VCaP (cell line): ENCODE results near the gene ISM1.

ENCODE experiments used
- H3K27ac ChIP-seq: fragments of 450-650 bp; 2 replicates; pipeline ENCODE4 v1.5.1; 2017
- TF ChIP-seq, protein P1 (sequence below): fragments of 450-650 bp; conservative IDR thresholded peaks from 2 replicates; pipeline ENCODE4 v1.5.1; 2017; ENCODE audit warnings: mild to moderate bottlenecking, moderate library complexity

The ISM1 gene

DNA sequence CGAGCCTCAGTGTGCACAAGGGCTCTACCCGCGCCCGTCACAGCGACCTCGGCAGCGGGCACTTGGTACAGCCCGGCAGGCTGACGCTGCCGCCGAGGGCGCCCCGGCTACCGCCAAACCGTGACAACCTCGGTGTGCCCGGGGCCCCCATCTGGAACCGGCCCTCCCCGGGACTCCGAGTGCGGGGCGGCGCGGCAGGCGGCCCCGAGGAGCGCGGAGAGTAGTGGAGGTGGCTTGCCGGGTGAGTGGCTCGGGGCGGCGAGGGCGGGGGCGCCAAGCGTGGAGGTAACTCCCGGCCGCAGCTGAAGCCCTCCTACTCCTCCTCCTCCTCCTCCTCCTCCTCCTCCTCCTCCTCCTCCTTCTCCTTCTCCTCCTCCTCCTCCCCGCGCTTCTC lies at the start of gene ISM1:
ISM1 (plus strand) TSS at position 371 of the 394 bp plus-strand sequence. CDS start 503 bp downstream, outside the sequence.
- TF ChIP-seq, protein P1, sequence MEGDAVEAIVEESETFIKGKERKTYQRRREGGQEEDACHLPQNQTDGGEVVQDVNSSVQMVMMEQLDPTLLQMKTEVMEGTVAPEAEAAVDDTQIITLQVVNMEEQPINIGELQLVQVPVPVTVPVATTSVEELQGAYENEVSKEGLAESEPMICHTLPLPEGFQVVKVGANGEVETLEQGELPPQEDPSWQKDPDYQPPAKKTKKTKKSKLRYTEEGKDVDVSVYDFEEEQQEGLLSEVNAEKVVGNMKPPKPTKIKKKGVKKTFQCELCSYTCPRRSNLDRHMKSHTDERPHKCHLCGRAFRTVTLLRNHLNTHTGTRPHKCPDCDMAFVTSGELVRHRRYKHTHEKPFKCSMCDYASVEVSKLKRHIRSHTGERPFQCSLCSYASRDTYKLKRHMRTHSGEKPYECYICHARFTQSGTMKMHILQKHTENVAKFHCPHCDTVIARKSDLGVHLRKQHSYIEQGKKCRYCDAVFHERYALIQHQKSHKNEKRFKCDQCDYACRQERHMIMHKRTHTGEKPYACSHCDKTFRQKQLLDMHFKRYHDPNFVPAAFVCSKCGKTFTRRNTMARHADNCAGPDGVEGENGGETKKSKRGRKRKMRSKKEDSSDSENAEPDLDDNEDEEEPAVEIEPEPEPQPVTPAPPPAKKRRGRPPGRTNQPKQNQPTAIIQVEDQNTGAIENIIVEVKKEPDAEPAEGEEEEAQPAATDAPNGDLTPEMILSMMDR, result no peak
- H3K27ac ChIP-seq, result no peak within 1 kb of the TSS

DNA sequence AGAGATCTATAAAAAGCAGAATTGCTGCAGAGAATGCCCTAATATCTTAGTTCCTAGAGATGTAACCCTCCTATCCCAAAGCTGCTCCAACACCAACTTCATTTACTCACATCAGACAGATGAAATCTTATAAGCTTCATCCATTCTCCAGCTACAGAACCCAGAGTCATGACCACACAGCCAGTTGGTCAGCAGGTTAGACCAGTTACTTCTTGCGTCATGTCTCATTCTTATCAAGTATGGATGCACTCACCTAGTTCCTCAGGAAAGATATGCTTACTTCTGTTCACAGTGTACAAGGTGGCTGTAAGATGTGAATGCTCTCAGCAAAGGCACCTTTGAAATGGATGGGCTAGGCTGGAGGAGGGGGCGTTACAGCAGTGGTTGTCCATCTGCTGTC lies 47.9 kb upstream of the ISM1 start:
- TF ChIP-seq, protein P1, result no peak
- no peak overlapping the region for H3K27ac ChIP-seq

DNA sequence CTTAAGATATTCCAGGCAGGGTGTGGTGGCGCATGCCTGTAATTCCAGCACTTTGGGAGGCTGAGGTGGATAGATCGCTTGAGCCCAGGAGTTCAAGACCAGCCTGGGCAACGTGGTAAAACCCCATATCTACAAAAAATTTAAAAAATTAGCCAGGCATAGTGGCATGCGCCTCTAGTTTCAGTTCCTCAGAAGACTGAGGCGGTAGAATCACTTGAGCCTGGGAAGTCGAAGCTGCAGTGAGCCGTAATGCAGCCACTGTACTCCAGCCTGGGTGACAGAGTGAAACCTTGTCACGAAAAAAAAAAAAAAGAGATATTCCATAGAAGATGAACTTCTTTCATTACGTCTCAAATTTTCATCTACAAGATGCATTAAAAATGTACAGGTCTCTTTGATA lies 46.7 kb upstream of the ISM1 start:
- no peak overlapping the region for H3K27ac ChIP-seq
- TF ChIP-seq, protein P1, result no peak

DNA sequence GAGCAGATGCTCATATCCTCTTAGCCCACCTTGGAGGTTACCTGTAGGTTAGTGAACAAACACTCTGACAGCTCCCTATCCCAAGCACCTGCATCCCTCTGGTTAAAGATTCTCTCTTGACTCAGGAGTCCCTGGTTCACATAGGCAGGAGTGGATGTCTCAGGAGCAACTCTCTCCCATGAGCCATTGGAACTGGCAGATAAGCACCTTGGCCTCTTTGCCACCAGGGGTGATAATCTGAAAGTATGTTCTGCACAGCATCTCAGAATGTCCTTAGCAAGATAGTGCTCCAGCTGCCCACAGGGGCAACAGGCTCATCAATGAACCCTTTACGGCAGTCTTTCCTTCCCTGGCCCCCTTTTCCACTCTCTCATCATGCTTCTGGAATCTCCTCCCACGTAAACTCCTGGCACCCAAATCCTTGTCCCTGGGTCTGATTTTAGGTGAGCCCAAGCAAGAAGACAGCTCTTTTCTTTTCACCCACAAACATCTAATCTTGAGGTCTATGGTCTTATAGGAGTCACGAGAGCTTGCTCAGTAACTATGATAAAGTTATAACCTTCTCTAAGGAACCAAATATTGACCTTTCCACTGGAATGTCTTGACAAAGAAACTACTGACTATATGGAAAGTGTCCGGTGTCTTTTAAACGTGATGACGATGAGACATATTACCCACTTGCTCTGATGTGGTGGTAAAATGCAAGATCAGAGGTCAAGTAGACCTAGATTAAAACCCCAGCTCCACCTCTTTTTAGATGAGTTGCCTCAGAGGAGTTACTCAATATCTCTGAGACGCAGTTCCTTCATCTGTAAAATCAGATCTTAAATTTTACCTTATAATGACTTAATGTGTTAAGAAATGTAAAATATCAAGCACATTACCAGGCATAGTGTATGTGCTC lies 39.8 kb upstream of the ISM1 start:
- TF ChIP-seq, protein P1, result no peak

DNA sequence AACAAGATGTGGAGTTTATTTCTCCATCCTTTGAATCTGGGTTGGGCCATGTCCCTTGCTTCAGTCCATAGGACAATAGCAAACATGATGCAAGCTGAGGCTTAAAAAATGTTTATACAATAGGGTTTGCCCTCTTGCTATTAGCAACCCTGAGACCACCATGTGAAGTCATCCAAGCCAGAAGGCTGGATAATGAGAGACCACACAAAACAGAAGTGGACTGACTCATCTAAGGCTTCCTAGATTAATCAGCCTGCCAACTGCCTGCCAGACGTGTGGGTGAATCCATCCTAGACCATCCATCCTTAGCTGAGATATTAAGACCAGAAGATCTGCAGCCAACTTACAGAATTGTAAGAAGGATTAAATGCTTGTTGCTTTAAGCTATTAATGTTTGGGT lies 38.1 kb upstream of the ISM1 start:
- TF ChIP-seq, protein P1, result no peak
- H3K27ac ChIP-seq, result no peak overlapping the region

More for the DNA sequence above, 39.8 kb upstream of the ISM1 start:
- H3K27ac ChIP-seq, result no peak overlapping the region

DNA sequence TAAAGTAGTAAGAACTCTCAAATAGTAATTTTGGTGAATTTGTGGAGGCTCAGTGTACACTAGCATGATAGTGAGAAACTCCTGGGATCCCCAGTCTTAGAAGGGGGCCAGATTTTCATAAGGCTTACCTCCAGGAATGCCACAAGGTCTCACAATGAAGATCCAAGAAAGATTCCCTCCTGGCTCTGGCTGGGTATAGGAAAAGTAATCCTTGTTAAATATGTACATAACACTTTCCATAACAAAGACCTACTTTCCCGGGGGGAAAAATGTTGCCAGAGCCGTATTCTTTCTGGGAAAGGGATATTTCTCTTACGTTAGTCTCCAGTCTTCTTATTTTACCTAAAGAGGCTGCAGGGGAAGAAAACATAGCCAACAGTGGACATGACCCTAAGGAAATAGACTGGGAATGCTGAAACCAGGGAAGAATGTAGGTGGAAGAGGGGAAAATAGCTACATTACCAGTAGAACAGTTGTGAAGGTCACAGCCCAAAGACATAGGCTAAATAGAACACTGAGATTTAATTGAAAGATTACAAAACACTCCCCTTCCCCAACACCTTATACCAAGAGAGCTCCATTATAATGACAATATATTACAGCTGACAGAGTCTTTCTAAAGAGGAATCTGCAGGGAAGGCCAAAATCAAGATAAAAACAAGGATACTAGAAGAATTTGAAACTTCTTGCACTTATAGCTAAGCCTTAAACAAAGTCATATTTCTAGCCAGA lies 34.9 kb upstream of the ISM1 start:
- H3K27ac ChIP-seq, result no peak overlapping the region
- TF ChIP-seq, protein P1, result no peak

DNA sequence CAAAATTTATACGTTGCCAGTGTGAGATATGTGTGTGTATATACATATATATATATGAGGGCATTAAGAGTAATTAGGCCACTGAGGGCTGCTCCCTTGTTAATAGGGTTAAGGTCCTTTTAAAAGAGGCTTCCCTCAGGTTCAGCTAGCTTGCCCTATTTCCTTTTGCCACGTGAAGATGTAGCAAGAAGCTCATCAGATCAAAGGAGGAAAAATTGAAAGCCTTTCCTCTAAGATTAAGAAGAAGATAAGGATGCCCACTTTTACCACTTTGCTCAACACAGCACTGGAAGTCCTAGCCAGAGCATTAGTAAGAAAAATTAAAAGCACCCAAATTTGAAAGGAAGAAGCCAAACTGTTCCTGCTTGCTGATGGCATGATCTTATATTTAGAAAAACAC lies 33.2 kb upstream of the ISM1 start:
- no peak overlapping the region for H3K27ac ChIP-seq
- TF ChIP-seq, protein P1, result no peak
